PC-3 (cell line): ENCODE results near the gene ZFYVE28. TPM values are rescaled to one million over a fixed set of nuclear protein-coding genes. Genes with fewer than 3 reads are reported as not detected.

ENCODE experiments used
- ATAC-seq: fragments of 200-7000 bp; cut with Tn5 transposase; 2 replicates; pipeline ENCODE4 v1.9.1; 2020; ENCODE audit warnings: mild to moderate bottlenecking, moderate library complexity
- BruUV-seq: library from RNA; stranded (reverse); fragments of 400-500 nt; replicated peaks from 2 replicates; lab custom pipeline; 2021; lab: Mats Ljungman, UMichigan
- CTCF ChIA-PET: fragments of 300-600 bp; sonication (Branson Sonifier 250); formaldehyde crosslinking; loops from one replicate; lab custom pipeline; 2022; ENCODE audit warnings: antibody characterized with exemption; lab: Charles Lee
- POLR2A ChIA-PET: fragments of 300-600 bp; sonication (Branson Sonifier 250); formaldehyde crosslinking; loops from one replicate; lab custom pipeline; 2022; ENCODE audit warnings: antibody characterized with exemption; ENCODE audit not compliant: unreplicated experiment; lab: Charles Lee
- DNase-seq: peaks from one replicate; pipeline ENCODE4 v3.0.0-alpha.2; 2015
- H2AFZ ChIP-seq: fragments of 300-600 bp; sonication (generic); 2 replicates; pipeline ENCODE4 v1.6.0; 2016; ENCODE audit warnings: antibody characterized with exemption, low read length
- H3F3A ChIP-seq: fragments of 300-600 bp; sonication (generic); one replicate; pipeline ENCODE4 v1.6.0; 2017; ENCODE audit warnings: antibody characterized with exemption, low read length, control low read depth, mild to moderate bottlenecking; ENCODE audit not compliant: unreplicated experiment
- H3K27ac ChIP-seq: fragments of 300-600 bp; sonication (generic); 2 replicates; pipeline ENCODE4 v1.5.1; 2016; ENCODE audit warnings: mild to moderate bottlenecking, low read length
- H3K27me3 ChIP-seq: fragments of 300-600 bp; sonication (generic); 2 replicates; pipeline ENCODE4 v1.6.1; 2016; ENCODE audit warnings: low read length, mixed read lengths
- H3K36me3 ChIP-seq: fragments of 300-600 bp; sonication (generic); 2 replicates; pipeline ENCODE4 v1.6.1; 2016; ENCODE audit warnings: low read depth, mixed run types, low read length, mixed read lengths
- H3K4me1 ChIP-seq: fragments of 300-600 bp; sonication (generic); 2 replicates; pipeline ENCODE4 v1.5.1; 2016; ENCODE audit warnings: low read length; ENCODE audit not compliant: insufficient read depth
- H3K4me2 ChIP-seq: fragments of 300-600 bp; sonication (generic); 2 replicates; pipeline ENCODE4 v1.6.0; 2016; ENCODE audit warnings: low read length
- H3K4me3 ChIP-seq: fragments of 300-600 bp; sonication (generic); 2 replicates; pipeline ENCODE4 v1.5.1; 2016; ENCODE audit warnings: mild to moderate bottlenecking, low read length, mixed read lengths
- H3K79me2 ChIP-seq: fragments of 300-600 bp; sonication (generic); 2 replicates; pipeline ENCODE4 v1.6.1; 2017; ENCODE audit warnings: low read length, mixed read lengths
- H3K9ac ChIP-seq: fragments of 300-600 bp; sonication (generic); 2 replicates; pipeline ENCODE4 v1.6.0; 2016; ENCODE audit warnings: mild to moderate bottlenecking, low read length
- H3K9me2 ChIP-seq: fragments of 300-600 bp; sonication (generic); replicated peaks from 2 replicates; pipeline ENCODE4 v1.6.1; 2016; ENCODE audit warnings: mixed run types, low read length, mixed read lengths
- H3K9me3 ChIP-seq: fragments of 300-600 bp; sonication (generic); 2 replicates; pipeline ENCODE4 v1.6.1; 2016; ENCODE audit warnings: low read length, mixed read lengths
- H4K20me1 ChIP-seq: fragments of 300-600 bp; sonication (generic); 2 replicates; pipeline ENCODE4 v1.6.1; 2016; ENCODE audit warnings: low read length, mixed read lengths
- EZH2 ChIP-seq: fragments of 300-600 bp; sonication (generic); IDR thresholded peaks from one replicate; pipeline ENCODE4 v1.6.1; 2017; ENCODE audit warnings: antibody characterized with exemption, mild to moderate bottlenecking, low read length; ENCODE audit not compliant: unreplicated experiment
- EZH2phosphoT487 ChIP-seq: fragments of 300-600 bp; sonication (generic); IDR thresholded peaks from 2 replicates; pipeline ENCODE4 v1.6.1; 2018; ENCODE audit warnings: mild to moderate bottlenecking, antibody characterized with exemption, low read length, borderline replicate concordance
- intact Hi-C: fragments of 100-400 bp; cut with micrococcal nuclease; formaldehyde crosslinking; loops from 2 replicates; pipeline ENCODE4 v1.9.0; 2023
- total RNA-seq: library from RNA; depleted of rRNA; stranded (reverse); fragments of >200 nt; gene quantifications from 2 replicates; pipeline ENCODE4 v1.2.3, GENCODE V29; 2014
- TF ChIP-seq, protein P1 (sequence below): fragments of 300-600 bp; sonication (generic); conservative IDR thresholded peaks from 2 replicates; pipeline ENCODE4 v1.5.1; 2017; ENCODE audit warnings: antibody characterized with exemption, low read depth, mild to moderate bottlenecking, low read length

The ZFYVE28 gene
- total RNA-seq, 1 experiment from 2014 or later, result 8.0 TPM

DNA sequence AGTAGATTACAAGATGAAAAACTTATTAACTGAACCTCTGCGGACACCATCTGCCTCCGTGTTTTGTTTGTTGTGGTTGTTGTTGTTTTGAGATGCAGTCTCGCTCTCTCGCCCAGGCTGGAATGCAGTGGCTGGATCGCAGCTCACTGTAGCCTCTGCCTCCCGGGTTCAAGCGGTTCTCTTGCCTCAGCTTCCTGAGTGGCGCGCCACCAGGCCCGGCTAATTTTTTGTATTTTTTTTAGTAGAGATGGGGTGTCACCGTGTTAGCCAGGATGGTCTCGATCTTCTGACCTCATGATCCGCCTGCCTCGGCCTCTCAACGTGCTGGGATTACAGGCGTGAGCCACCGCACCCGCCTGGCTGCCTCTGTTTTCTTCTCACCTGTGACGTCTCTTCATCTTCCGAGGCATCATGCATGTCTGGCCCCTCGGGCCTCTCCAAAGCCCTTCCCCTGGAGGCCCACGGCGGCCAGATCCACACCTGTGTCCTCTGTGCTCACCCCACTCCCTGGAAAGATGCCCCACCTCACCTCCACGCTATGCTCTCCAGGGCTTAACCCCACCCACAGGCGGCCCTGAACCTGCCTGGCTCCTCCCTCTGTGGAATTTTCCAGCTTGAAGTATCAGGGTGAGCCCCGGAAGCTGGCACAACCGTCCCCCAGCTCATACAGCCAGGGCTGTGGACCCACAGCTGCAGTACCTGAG is 79.5 kb downstream of the ZFYVE28 start:
- DNase-seq (no peak), ATAC-seq (no peak)
- Histone ChIP-seq H3K27me3 (no peaks in the 10 kb centered on the region), H3K4me3 (no peak overlapping the region), H3K79me2 (no peaks in the 10 kb centered on the region), H3K27ac (no peak overlapping the region), H3K4me1 (no peaks in the 10 kb centered on the region), H2AFZ (no peak overlapping the region), H3K4me2 (no peak overlapping the region), H3F3A (no peaks in the 10 kb centered on the region), H3K9ac (no peak overlapping the region), H4K20me1 (no peaks in the 10 kb centered on the region), H3K9me2 (no peaks in the 10 kb centered on the region), H3K36me3 (no peaks in the 10 kb centered on the region), H3K9me3 (no peaks in the 10 kb centered on the region)
- ChIA-PET POLR2A (no interaction called here), CTCF (no interaction called here)
- intact Hi-C loops, result no loop called here
- TF ChIP-seq EZH2 (no peak), EZH2phosphoT487 (no peak)
- TF ChIP-seq, protein P1, sequence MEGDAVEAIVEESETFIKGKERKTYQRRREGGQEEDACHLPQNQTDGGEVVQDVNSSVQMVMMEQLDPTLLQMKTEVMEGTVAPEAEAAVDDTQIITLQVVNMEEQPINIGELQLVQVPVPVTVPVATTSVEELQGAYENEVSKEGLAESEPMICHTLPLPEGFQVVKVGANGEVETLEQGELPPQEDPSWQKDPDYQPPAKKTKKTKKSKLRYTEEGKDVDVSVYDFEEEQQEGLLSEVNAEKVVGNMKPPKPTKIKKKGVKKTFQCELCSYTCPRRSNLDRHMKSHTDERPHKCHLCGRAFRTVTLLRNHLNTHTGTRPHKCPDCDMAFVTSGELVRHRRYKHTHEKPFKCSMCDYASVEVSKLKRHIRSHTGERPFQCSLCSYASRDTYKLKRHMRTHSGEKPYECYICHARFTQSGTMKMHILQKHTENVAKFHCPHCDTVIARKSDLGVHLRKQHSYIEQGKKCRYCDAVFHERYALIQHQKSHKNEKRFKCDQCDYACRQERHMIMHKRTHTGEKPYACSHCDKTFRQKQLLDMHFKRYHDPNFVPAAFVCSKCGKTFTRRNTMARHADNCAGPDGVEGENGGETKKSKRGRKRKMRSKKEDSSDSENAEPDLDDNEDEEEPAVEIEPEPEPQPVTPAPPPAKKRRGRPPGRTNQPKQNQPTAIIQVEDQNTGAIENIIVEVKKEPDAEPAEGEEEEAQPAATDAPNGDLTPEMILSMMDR, result no peak
- BruUV-seq, result no TSS peak

DNA sequence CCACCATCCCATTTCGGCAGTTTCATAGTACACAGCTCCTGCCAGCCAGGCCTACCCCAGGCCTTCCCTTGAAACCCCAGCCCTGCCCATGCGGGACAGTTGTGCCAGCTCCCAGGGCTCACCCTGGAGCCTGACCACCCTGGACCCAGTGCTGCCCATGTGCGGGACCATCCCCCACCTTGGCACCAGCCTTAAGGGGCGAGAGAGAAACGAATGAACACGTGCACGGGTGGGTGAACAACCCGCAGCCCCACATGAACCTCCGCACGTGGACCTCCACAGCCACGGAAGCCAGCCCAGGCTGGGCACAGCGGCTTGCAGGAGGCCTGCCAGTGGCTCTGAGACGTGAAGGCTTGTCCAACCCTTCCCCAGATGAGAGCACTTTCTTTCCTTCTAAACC is 80.5 kb downstream of the ZFYVE28 start:
- H3K79me2 ChIP-seq, result no peaks in the 10 kb centered on the region
- no peak overlapping the region for H3K9ac ChIP-seq
- H3K27me3 ChIP-seq, result no peaks in the 10 kb centered on the region
- H4K20me1 ChIP-seq, result no peaks in the 10 kb centered on the region
- no peak overlapping the region for H2AFZ ChIP-seq
- H3K27ac ChIP-seq, result no peak overlapping the region
- DNase-seq, result no peak
- POLR2A ChIA-PET, result no interaction called here
- no peak overlapping the region for H3K4me3 ChIP-seq
- H3K36me3 ChIP-seq, result no peaks in the 10 kb centered on the region
- H3K9me2 ChIP-seq, result no peaks in the 10 kb centered on the region
- H3K4me1 ChIP-seq, result no peaks in the 10 kb centered on the region
- H3K9me3 ChIP-seq, result no peaks in the 10 kb centered on the region
- H3K4me2 ChIP-seq, result no peak overlapping the region
- TF ChIP-seq EZH2 (no peak), EZH2phosphoT487 (no peak)
- TF ChIP-seq, protein P1, result no peak
- H3F3A ChIP-seq, result no peaks in the 10 kb centered on the region
- intact Hi-C loops, result no loop called here
- no peak for ATAC-seq
- no TSS peak for BruUV-seq
- CTCF ChIA-PET, result no interaction called here

DNA sequence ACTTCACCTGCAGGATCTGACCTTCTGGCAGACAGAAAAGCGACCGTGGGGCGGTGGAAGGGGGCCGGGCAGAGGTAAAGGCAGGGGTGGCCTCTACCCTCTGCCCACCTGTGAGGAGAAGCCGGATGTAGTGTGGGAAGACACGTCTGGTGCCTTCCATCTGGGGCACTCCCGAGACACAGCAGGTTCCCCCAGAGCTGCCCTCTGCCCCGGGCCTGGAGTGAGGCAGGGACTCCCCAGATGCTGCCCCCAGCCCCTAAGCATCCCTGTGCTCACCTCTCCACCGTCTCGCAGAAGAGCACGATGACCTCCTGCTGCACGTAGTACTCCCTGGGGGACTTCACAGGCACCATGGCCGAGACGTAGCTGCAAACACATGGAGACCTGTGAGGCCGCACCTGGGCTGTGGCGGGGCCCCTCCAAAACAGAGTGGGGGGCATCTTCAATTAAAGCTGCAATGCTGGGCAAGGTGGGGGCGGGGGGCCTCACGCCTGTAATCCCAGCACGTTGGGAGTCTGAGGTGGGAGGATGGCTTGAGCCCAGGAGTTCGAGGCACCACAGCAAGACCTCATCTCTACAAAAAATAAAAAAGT is 81.2 kb downstream of the ZFYVE28 start:
- Histone ChIP-seq H3K27ac (no peak overlapping the region), H2AFZ (no peak overlapping the region), H4K20me1 (no peaks in the 10 kb centered on the region), H3K4me2 (no peak overlapping the region), H3K9me3 (no peaks in the 10 kb centered on the region), H3K4me1 (no peaks in the 10 kb centered on the region), H3K9me2 (no peaks in the 10 kb centered on the region), H3K4me3 (no peak overlapping the region), H3F3A (no peaks in the 10 kb centered on the region), H3K79me2 (no peaks in the 10 kb centered on the region), H3K36me3 (no peaks in the 10 kb centered on the region), H3K9ac (no peak overlapping the region), H3K27me3 (no peaks in the 10 kb centered on the region)
- intact Hi-C loops, result no loop called here
- ChIA-PET POLR2A (no interaction called here), CTCF (no interaction called here)
- no peak for DNase-seq
- BruUV-seq, result no TSS peak
- TF ChIP-seq EZH2, result no peak
- TF ChIP-seq EZH2phosphoT487, result no peak
- TF ChIP-seq, protein P1, result no peak
- ATAC-seq, result no peak
